ENCODE measurements around the gene MFAP5.

- no peak for TF ChIP-seq CTCF (optimal IDR thresholded peaks at IDR 0.05 in 1 of 3, IDR thresholded peaks at IDR 0.05 in 1 of 3, conservative IDR thresholded peaks at IDR 0.05 in 1 of 3; ENCODE audit: extremely low read depth in 1 of 3, insufficient read depth in 2 of 3, low read length in 3 of 3)
- TF ChIP-seq EZH2 (IDR thresholded peaks at IDR 0.05; ENCODE audit: low read length): no peak
Measured at GRCh38 chr12:8642775-8643174, 19.9 kb downstream of the MFAP5 start.

Data from keratinocyte (primary cell).